ENCODE measurements around the gene SHISA6.

DNA sequence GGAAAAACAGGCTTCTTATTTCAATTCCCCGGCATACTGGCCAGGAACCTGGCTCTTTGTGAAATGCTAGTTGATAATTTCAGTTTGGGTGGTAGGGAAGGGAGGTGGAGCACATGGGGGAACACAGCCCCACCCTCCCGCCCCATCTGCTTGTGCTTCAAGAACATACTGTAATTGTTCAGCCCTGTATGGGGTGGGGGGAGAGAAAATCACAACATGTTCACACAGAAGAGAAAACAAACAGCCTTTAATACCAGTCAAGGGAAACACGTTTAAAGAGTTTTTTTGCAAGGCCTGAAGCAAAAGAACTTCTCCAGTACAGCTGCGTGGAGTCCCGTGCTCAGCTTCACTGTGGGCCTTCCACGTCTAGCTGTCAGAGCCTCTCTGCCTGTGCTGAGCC is 59.7 kb downstream of the SHISA6 start:
- TF ChIP-seq EZH2phosphoT487 (IDR thresholded peaks at IDR 0.05; ENCODE audit: borderline replicate concordance, low read depth, low read length) (no peak), CTCF (conservative IDR thresholded peaks at IDR 0.05; ENCODE audit: low read length) (no peak)
